OCI-LY7 (cell line): ENCODE data around the gene MTHFD2L. TPM values are rescaled to one million over a fixed set of nuclear protein-coding genes. Genes with fewer than 3 reads are reported as not detected.

ENCODE experiments used
- BruUV-seq: library from RNA; stranded (reverse); fragments of 400-500 nt; replicated peaks from 2 replicates; lab custom pipeline; 2021; lab: Mats Ljungman, UMichigan
- CTCF ChIA-PET: fragments of 300-600 bp; sonication (Branson Sonifier 250); formaldehyde crosslinking; loops from one replicate; lab custom pipeline; 2022; ENCODE audit warnings: antibody characterized with exemption; ENCODE audit not compliant: unreplicated experiment; lab: Charles Lee
- POLR2A ChIA-PET: fragments of 300-600 bp; sonication (Branson Sonifier 250); formaldehyde crosslinking; loops from one replicate; lab custom pipeline; 2022; ENCODE audit warnings: antibody characterized with exemption; lab: Charles Lee
- DNase-seq: peaks from one replicate; pipeline ENCODE4 v3.0.0-alpha.2; 2015; ENCODE audit warnings: low spot score
- H2AFZ ChIP-seq: fragments of 200-600 bp; sonication (generic), shearing (Covaris generic); 2 replicates; pipeline ENCODE4 v1.6.1; 2014; ENCODE audit warnings: mild to moderate bottlenecking, antibody characterized with exemption, low read length, moderate library complexity
- H3K27ac ChIP-seq: fragments of 200-600 bp; sonication (generic); 2 replicates; pipeline ENCODE4 v1.5.1; 2014; ENCODE audit warnings: mixed run types, low read depth, mild to moderate bottlenecking, moderate library complexity, low read length, inconsistent platforms; ENCODE audit not compliant: poor library complexity, severe bottlenecking
- H3K36me3 ChIP-seq: fragments of 200-600 bp; sonication (generic); 2 replicates; pipeline ENCODE4 v1.6.1; 2014; ENCODE audit warnings: mild to moderate bottlenecking, antibody characterized with exemption, low read length, moderate library complexity, mixed read lengths; ENCODE audit not compliant: insufficient read depth
- H3K4me1 ChIP-seq: fragments of 200-600 bp; sonication (generic); 2 replicates; pipeline ENCODE4 v1.5.1; 2014; ENCODE audit warnings: mild to moderate bottlenecking, low read length; ENCODE audit not compliant: insufficient read depth, poor library complexity, severe bottlenecking
- H3K4me2 ChIP-seq: fragments of 200-600 bp; sonication (generic); 2 replicates; pipeline ENCODE4 v1.6.1; 2014; ENCODE audit warnings: mild to moderate bottlenecking, low read length
- H3K4me3 ChIP-seq: fragments of 200-600 bp; sonication (generic); 2 replicates; pipeline ENCODE4 v1.5.1; 2014; ENCODE audit warnings: mild to moderate bottlenecking, low read depth, low read length; ENCODE audit not compliant: poor library complexity, severe bottlenecking
- H3K79me2 ChIP-seq: fragments of 200-600 bp; sonication (generic); 2 replicates; pipeline ENCODE4 v1.6.1; 2016; ENCODE audit warnings: low read depth, mild to moderate bottlenecking, low read length, moderate library complexity, mixed read lengths; ENCODE audit not compliant: insufficient read depth
- H3K9me2 ChIP-seq: fragments of 200-600 bp; sonication (generic); 2 replicates; pipeline ENCODE4 v1.6.1; 2016; ENCODE audit warnings: mild to moderate bottlenecking, low read length, mixed read lengths; ENCODE audit not compliant: insufficient read depth
- H3K9me3 ChIP-seq: fragments of 200-600 bp; sonication (generic); 2 replicates; pipeline ENCODE4 v1.6.1; 2014; ENCODE audit warnings: mild to moderate bottlenecking, mixed run types, low read length, mixed read lengths
- H4K20me1 ChIP-seq: fragments of 200-600 bp; sonication (generic); 2 replicates; pipeline ENCODE4 v1.6.1; 2014; ENCODE audit warnings: mild to moderate bottlenecking, antibody characterized with exemption, low read length, moderate library complexity, mixed read lengths; ENCODE audit not compliant: insufficient read depth
- CTCF ChIP-seq: fragments of 200-600 bp; sonication (generic); conservative IDR thresholded peaks from 2 replicates; pipeline ENCODE4 v1.5.1; 2014; ENCODE audit warnings: mild to moderate bottlenecking, antibody characterized with exemption, low read length, moderate library complexity, mixed read lengths
- EZH2phosphoT487 ChIP-seq: fragments of 200-600 bp; sonication (generic); IDR thresholded peaks from 2 replicates; pipeline ENCODE4 v1.6.1; 2018; ENCODE audit warnings: low read depth, borderline replicate concordance, mild to moderate bottlenecking, mixed run types, antibody characterized with exemption, low read length, moderate library complexity, mixed read lengths
- intact Hi-C: fragments of 100-400 bp; cut with micrococcal nuclease; formaldehyde crosslinking; loops from one replicate; pipeline ENCODE4 v1.10.0; 2022; ENCODE audit not compliant: unreplicated experiment
- total RNA-seq, 2 experiments: library from RNA; depleted of rRNA in 1 of 2; stranded (reverse); fragments of >200 nt in 1 of 2; shearing (Covaris generic) in 1 of 2; gene quantifications; 2 replicates each; pipeline ENCODE4 v1.2.3, GENCODE V29; 2014 to 2022

Gene MTHFD2L
- total RNA-seq, 2 experiments from 2014 or later, result 18.7 to 18.9 TPM

- Histone ChIP-seq H3K36me3 (no peaks in the 10 kb centered on the region), H3K27ac (no peak overlapping the region), H3K9me2 (no peaks in the 10 kb centered on the region), H3K79me2 (no peaks in the 10 kb centered on the region), H3K4me2 (no peak overlapping the region), H4K20me1 (no peaks in the 10 kb centered on the region), H3K4me1 (no peaks in the 10 kb centered on the region), H3K9me3 (no peaks in the 10 kb centered on the region), H2AFZ (no peak overlapping the region), H3K4me3 (no peak overlapping the region)
- no TSS peak for BruUV-seq
- DNase-seq, result no peak
- intact Hi-C loops, result loop anchor here (10.0 kb wide), 1 partner anchor 484 kb away; no protein-coding TSS in a partner anchor
- POLR2A ChIA-PET, result no interaction called here
- CTCF ChIA-PET, result no interaction called here
- no peak for TF ChIP-seq EZH2phosphoT487
- no peak for TF ChIP-seq CTCF
These were observed 33.0 kb downstream of the MTHFD2L start for GRCh38 chr4:74190919-74191397.

GRCh38 chr4:74197080-74197479 lies 39.2 kb downstream of the MTHFD2L start:
- intact Hi-C loops, result loop anchor here (10.0 kb wide), 1 partner anchor 478 kb away; no protein-coding TSS in a partner anchor
- Histone ChIP-seq H3K36me3 (no peaks in the 10 kb centered on the region), H3K4me2 (no peak overlapping the region), H3K9me3 (no peaks in the 10 kb centered on the region), H3K9me2 (no peaks in the 10 kb centered on the region; the same call in 1 of the 2 replicates), H4K20me1 (no peaks in the 10 kb centered on the region), H2AFZ (no peak overlapping the region), H3K4me1 (no peaks in the 10 kb centered on the region), H3K27ac (no peak overlapping the region), H3K4me3 (no peak overlapping the region), H3K79me2 (no peaks in the 10 kb centered on the region)
- BruUV-seq, result no TSS peak
- DNase-seq, result no peak
- ChIA-PET POLR2A (interaction anchor here (0.6 kb wide), 1 partner anchor 440 kb away, joined by 3 read pairs; no protein-coding TSS in a partner anchor), CTCF (no interaction called here)
- no peak for TF ChIP-seq EZH2phosphoT487
- no peak for TF ChIP-seq CTCF

GRCh38 chr4:74202062-74202586 lies 44.2 kb downstream of the MTHFD2L start:
- intact Hi-C loops, result no loop called here
- H3K79me2 ChIP-seq, result no peaks in the 10 kb centered on the region
- H3K4me2 ChIP-seq, result no peak overlapping the region
- H3K9me2 ChIP-seq, result no peaks in the 10 kb centered on the region; the same call in 1 of the 2 replicates
- H3K4me1 ChIP-seq, result peaks cover 14% of the 10 kb centered on the region
- no peak overlapping the region for H3K4me3 ChIP-seq
- no peaks in the 10 kb centered on the region for H3K36me3 ChIP-seq
- POLR2A ChIA-PET, result interaction anchor here (0.6 kb wide), 1 partner anchor 18 kb away, joined by 3 read pairs; no protein-coding TSS in a partner anchor
- TF ChIP-seq CTCF, result no peak
- no peak for TF ChIP-seq EZH2phosphoT487
- CTCF ChIA-PET, result no interaction called here
- H3K27ac ChIP-seq, result no peak overlapping the region
- H4K20me1 ChIP-seq, result no peaks in the 10 kb centered on the region
- H3K9me3 ChIP-seq, result no peaks in the 10 kb centered on the region
- no peak for DNase-seq
- H2AFZ ChIP-seq, result no peak overlapping the region
- no TSS peak for BruUV-seq
